Neural cell (in vitro differentiated cells): ENCODE results near the gene TNIP1. TPM values are rescaled to one million over a fixed set of nuclear protein-coding genes. Genes with fewer than 3 reads are reported as not detected.

Experiments
- H2AFZ ChIP-seq: fragments of 200-600, 300-800 bp; sonication (generic), shearing (Covaris generic); 2 replicates; pipeline ENCODE4 v1.6.0; 2014; ENCODE audit warnings: low read depth, mild to moderate bottlenecking, antibody characterized with exemption, low read length, moderate library complexity
- H3F3A ChIP-seq: fragments of 200-600 bp; shearing (Covaris generic); 2 replicates; pipeline ENCODE4 v1.6.1; 2016; ENCODE audit warnings: mild to moderate bottlenecking, moderate library complexity, mixed read lengths, antibody characterized with exemption, low read length; ENCODE audit not compliant: insufficient read depth, poor library complexity, severe bottlenecking
- H3K27ac ChIP-seq: fragments of 200-600, 300-800 bp; sonication (generic), shearing (Covaris generic); 2 replicates; pipeline ENCODE4 v1.5.1; 2014; ENCODE audit warnings: mild to moderate bottlenecking, low read length, moderate library complexity
- H3K27me3 ChIP-seq: fragments of 300-800, 200-600 bp; sonication (generic), shearing (Covaris generic); 2 replicates; pipeline ENCODE4 v1.6.0; 2014; ENCODE audit warnings: mild to moderate bottlenecking, low read depth, low read length, moderate library complexity; ENCODE audit not compliant: insufficient read depth
- H3K36me3 ChIP-seq: fragments of 300-800, 200-600 bp; sonication (generic), shearing (Covaris generic); 2 replicates; pipeline ENCODE4 v1.5.1; 2014; ENCODE audit warnings: mild to moderate bottlenecking, antibody characterized with exemption, low read length, moderate library complexity; ENCODE audit not compliant: insufficient read depth
- H3K4me2 ChIP-seq: fragments of 300-800, 200-600 bp; sonication (generic), shearing (Covaris generic); 2 replicates; pipeline ENCODE4 v1.6.0; 2014; ENCODE audit warnings: mild to moderate bottlenecking, low read length
- H3K4me3 ChIP-seq: fragments of 300-800, 200-600 bp; sonication (generic), shearing (Covaris generic); 2 replicates; pipeline ENCODE4 v1.5.1; 2014; ENCODE audit warnings: mild to moderate bottlenecking, low read length, moderate library complexity
- H3K79me2 ChIP-seq: fragments of 200-600 bp; shearing (Covaris generic); replicated peaks from 2 replicates; pipeline ENCODE4 v1.6.0; 2014; ENCODE audit warnings: mild to moderate bottlenecking, low read length, moderate library complexity; ENCODE audit not compliant: insufficient read depth
- H3K9ac ChIP-seq: fragments of 300-800, 200-600 bp; sonication (generic), shearing (Covaris generic); 2 replicates; pipeline ENCODE4 v1.6.1; 2016; ENCODE audit warnings: mild to moderate bottlenecking, low read length, mixed read lengths
- H3K9me2 ChIP-seq: fragments of 200-600 bp; shearing (Covaris generic); 2 replicates; pipeline ENCODE4 v1.6.1; 2016; ENCODE audit warnings: mild to moderate bottlenecking, low read length, mixed read lengths; ENCODE audit not compliant: insufficient read depth
- H3K9me3 ChIP-seq: fragments of 200-600, 300-800 bp; sonication (generic), shearing (Covaris generic); 2 replicates; pipeline ENCODE4 v1.6.1; 2016; ENCODE audit warnings: mild to moderate bottlenecking, mixed run types, low read length, moderate library complexity, mixed read lengths
- H4K20me1 ChIP-seq: fragments of 200-600 bp; shearing (Covaris generic); 2 replicates; pipeline ENCODE4 v1.6.1; 2016; ENCODE audit warnings: mild to moderate bottlenecking, mixed run types; ENCODE audit not compliant: insufficient read depth
- EP300 ChIP-seq: fragments of 450-650 bp; conservative IDR thresholded peaks from 2 replicates; pipeline ENCODE4 v1.6.1; 2014; ENCODE audit warnings: antibody characterized with exemption, mild to moderate bottlenecking, moderate library complexity; ENCODE audit not compliant: poor library complexity, severe bottlenecking
- EZH2 ChIP-seq: fragments of 200-600, 300-800 bp; shearing (Covaris generic), sonication (generic); IDR thresholded peaks from 2 replicates; pipeline ENCODE4 v1.6.1; 2014; ENCODE audit warnings: antibody characterized with exemption, low read length, borderline replicate concordance, mild to moderate bottlenecking; ENCODE audit not compliant: insufficient read depth, poor library complexity, severe bottlenecking
- MXI1 ChIP-seq: fragments of 450-650 bp; conservative IDR thresholded peaks from 2 replicates; pipeline ENCODE4 v1.6.1; 2014; ENCODE audit warnings: antibody characterized with exemption, mild to moderate bottlenecking; ENCODE audit not compliant: poor library complexity, severe bottlenecking
- POLR2AphosphoS5 ChIP-seq: IDR thresholded peaks from 2 replicates; pipeline ENCODE4 v1.6.1; 2012
- RAD21 ChIP-seq: fragments of 450-650 bp; conservative IDR thresholded peaks from 2 replicates; pipeline ENCODE4 v1.6.1; 2014; ENCODE audit warnings: antibody characterized with exemption, mild to moderate bottlenecking, moderate library complexity
- SMC3 ChIP-seq: fragments of 450-650 bp; conservative IDR thresholded peaks from 2 replicates; pipeline ENCODE4 v1.6.1; 2014; ENCODE audit warnings: antibody characterized with exemption, mild to moderate bottlenecking, moderate library complexity; ENCODE audit not compliant: poor library complexity
- TAF1 ChIP-seq: IDR thresholded peaks from 2 replicates; pipeline ENCODE4 v1.6.1; 2012; ENCODE audit warnings: low read depth
- polyA plus RNA-seq: library from polyadenylated mRNA; depleted of rRNA; stranded (reverse); fragments of >200 nt; gene quantifications from 2 replicates; pipeline ENCODE4 v1.2.3, GENCODE V29; 2014
- TF ChIP-seq, protein P1 (sequence below): IDR thresholded peaks from 2 replicates; pipeline ENCODE4 v1.6.1; 2012; ENCODE audit warnings: borderline replicate concordance
- TF ChIP-seq, protein P2 (sequence below): fragments of 450-650 bp; IDR thresholded peaks from 2 replicates; pipeline ENCODE4 v1.5.1; 2014; ENCODE audit warnings: antibody characterized with exemption, mild to moderate bottlenecking, moderate library complexity; ENCODE audit not compliant: poor library complexity, severe bottlenecking

TNIP1 gene
- polyA plus RNA-seq, 1 donor from 2014 or later: 3.3 TPM

DNA sequence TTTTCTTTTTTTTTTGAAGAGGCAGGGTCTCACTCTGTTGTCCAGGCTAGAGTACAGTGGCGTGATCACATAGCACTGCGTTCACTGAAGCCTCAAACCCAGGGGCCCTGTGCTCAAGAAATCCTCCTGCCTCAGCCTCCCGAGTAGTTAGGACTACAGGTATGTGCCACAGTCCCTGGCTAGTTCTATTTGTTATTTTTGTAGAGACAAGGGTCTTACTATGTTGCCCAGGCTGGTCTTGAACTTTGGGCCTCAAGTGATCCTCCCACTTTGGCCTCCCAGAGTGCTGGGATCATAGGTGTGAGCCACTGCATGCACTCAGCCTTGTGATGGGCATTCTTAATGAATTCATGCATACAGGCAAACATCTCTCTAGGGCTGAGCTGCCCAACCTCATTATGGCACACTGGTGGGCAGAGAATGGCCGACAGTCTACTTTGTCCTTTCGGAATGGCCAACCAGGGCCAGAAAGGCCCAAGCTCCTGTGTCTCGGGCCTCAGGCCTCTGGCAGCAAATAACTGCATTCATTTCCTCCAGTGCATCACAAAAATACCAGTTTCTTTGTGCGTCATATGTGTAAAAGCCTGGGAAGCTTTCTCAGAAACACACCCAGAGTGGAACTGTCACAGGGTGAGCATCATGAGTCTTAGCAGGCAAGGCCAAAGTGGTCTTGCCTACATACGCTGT, 49.5 kb upstream of the TNIP1 start:
- Histone ChIP-seq H2AFZ (no peak overlapping the region), H3K27me3 (no peaks in the 10 kb centered on the region), H3F3A (no peaks in the 10 kb centered on the region), H4K20me1 (no peaks in the 10 kb centered on the region), H3K27ac (no peak overlapping the region), H3K9me2 (no peaks in the 10 kb centered on the region), H3K36me3 (peaks cover 30% of the 10 kb centered on the region), H3K4me2 (no peak overlapping the region), H3K9me3 (no peaks in the 10 kb centered on the region), H3K9ac (no peak overlapping the region), H3K79me2 (no peaks in the 10 kb centered on the region), H3K4me3 (no peak overlapping the region)
- no peak for TF ChIP-seq POLR2AphosphoS5
- no peak for TF ChIP-seq MXI1
- no peak for TF ChIP-seq TAF1
- TF ChIP-seq RAD21: no peak
- no peak for TF ChIP-seq EP300
- TF ChIP-seq SMC3: no peak
- TF ChIP-seq, protein P1, sequence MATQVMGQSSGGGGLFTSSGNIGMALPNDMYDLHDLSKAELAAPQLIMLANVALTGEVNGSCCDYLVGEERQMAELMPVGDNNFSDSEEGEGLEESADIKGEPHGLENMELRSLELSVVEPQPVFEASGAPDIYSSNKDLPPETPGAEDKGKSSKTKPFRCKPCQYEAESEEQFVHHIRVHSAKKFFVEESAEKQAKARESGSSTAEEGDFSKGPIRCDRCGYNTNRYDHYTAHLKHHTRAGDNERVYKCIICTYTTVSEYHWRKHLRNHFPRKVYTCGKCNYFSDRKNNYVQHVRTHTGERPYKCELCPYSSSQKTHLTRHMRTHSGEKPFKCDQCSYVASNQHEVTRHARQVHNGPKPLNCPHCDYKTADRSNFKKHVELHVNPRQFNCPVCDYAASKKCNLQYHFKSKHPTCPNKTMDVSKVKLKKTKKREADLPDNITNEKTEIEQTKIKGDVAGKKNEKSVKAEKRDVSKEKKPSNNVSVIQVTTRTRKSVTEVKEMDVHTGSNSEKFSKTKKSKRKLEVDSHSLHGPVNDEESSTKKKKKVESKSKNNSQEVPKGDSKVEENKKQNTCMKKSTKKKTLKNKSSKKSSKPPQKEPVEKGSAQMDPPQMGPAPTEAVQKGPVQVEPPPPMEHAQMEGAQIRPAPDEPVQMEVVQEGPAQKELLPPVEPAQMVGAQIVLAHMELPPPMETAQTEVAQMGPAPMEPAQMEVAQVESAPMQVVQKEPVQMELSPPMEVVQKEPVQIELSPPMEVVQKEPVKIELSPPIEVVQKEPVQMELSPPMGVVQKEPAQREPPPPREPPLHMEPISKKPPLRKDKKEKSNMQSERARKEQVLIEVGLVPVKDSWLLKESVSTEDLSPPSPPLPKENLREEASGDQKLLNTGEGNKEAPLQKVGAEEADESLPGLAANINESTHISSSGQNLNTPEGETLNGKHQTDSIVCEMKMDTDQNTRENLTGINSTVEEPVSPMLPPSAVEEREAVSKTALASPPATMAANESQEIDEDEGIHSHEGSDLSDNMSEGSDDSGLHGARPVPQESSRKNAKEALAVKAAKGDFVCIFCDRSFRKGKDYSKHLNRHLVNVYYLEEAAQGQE: no peak
- TF ChIP-seq, protein P2, sequence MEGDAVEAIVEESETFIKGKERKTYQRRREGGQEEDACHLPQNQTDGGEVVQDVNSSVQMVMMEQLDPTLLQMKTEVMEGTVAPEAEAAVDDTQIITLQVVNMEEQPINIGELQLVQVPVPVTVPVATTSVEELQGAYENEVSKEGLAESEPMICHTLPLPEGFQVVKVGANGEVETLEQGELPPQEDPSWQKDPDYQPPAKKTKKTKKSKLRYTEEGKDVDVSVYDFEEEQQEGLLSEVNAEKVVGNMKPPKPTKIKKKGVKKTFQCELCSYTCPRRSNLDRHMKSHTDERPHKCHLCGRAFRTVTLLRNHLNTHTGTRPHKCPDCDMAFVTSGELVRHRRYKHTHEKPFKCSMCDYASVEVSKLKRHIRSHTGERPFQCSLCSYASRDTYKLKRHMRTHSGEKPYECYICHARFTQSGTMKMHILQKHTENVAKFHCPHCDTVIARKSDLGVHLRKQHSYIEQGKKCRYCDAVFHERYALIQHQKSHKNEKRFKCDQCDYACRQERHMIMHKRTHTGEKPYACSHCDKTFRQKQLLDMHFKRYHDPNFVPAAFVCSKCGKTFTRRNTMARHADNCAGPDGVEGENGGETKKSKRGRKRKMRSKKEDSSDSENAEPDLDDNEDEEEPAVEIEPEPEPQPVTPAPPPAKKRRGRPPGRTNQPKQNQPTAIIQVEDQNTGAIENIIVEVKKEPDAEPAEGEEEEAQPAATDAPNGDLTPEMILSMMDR: no peak
- TF ChIP-seq EZH2: no peak

DNA sequence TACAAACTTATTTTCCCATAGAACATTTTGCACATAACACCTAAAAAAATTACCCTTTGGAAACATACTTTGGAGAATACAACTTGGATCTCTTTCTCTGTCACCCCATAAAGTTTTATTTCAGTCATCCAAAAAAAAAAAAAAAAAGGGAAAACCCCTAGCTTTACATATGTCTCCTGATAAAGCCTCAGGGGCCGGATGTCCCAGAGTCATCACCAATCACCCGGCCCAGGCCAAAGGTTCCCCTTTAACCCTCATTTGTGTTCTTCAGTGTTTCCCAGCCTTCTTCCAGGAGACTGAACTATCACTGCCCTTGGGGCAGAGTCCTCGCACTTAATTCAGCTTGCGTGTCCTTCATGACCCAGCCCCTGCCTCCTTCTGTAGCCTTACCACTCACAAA, 48.0 kb upstream of the TNIP1 start:
- Histone ChIP-seq H4K20me1 (no peaks in the 10 kb centered on the region), H3K9me3 (no peaks in the 10 kb centered on the region), H3K9ac (no peak overlapping the region), H3K27me3 (no peaks in the 10 kb centered on the region), H3K36me3 (peaks cover 29% of the 10 kb centered on the region), H3K9me2 (no peaks in the 10 kb centered on the region), H3K27ac (no peak overlapping the region), H3K4me2 (no peak overlapping the region), H2AFZ (no peak overlapping the region), H3K79me2 (no peaks in the 10 kb centered on the region), H3F3A (no peaks in the 10 kb centered on the region), H3K4me3 (no peak overlapping the region)
- TF ChIP-seq RAD21 (no peak), POLR2AphosphoS5 (no peak), EP300 (no peak)
- TF ChIP-seq, protein P2: no peak
